ENCODE results near the gene CFAP221. TPM values are rescaled to one million over a fixed set of nuclear protein-coding genes. Genes with fewer than 3 reads are reported as not detected.

The CFAP221 gene
- 10 to 100 TPM; 12.2 to 21.5 TPM for total RNA-seq

DNA sequence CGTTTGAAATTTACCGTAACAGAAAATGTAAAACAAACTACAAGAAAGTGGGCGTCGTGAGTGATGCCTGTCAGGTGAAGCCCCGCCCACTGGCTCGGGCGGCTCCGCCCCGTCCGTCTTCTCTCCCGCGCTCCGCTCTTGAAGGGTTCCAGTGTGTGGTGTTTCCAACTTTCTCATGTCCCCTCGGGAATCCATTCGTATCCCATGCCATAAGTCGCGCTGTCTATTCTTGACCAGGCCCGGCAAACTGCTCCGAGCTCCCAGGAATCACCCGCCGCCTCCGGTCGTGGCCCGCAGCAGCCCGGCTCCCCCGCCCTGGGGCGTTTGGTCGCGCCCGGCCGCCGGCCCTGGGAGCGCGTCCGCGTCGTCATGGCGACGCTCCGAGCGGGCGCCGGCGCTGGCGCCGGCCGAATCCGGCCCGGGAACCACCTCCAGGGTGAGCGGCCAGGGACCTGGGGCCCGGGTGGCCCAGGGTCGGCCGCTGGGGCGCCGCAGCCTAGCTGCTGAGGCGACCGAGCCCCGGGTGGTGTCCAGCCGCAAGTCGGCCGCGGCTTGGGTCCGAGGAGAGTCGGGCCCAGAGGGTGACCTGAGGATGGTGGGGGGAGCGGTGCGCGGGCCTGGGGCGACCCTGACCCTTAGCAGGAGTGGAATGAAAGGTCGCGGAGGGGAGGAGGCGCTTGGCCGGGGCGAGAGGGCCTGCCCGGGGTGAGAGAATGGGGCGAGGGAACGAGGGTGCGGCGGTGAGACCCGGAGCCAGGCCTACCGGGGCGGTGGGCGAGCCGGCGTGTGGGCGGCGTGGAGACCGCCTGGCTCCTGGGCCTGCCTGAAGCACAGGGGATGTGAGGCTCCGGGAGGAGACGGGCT, at the start of gene CFAP221:
TSS of gene CFAP221 (plus strand) at position 375 of the 864 bp plus-strand sequence. CDS start 1,683 bp downstream, outside the sequence.
- intact Hi-C loops (cut with DNase I), result no loop called here
- H3K27ac ChIP-seq, result peak within 1 kb of the TSS; percentile 75 to 94 (median 89)
- ATAC-seq, result peak; percentile 83
- H3K4me1 ChIP-seq, result peaks cover 41% of the 10 kb centered on the region
- peak within 1 kb of the TSS; percentile 23 to 38 for H3K4me3 ChIP-seq
- H3K27me3 ChIP-seq, result no peaks in the 10 kb centered on the region
- H3K36me3 ChIP-seq (replicated peaks in 1 of 2; ENCODE audit: insufficient read depth in 1 of 2, low read depth in 2 of 2), result no peaks in the 10 kb centered on the region
- 5 to 14% methylated on average over 32 to 89 of the region's 89 CpGs for WGBS, 2 donors
- peak; percentile 80 to 91 (median 83) for DNase-seq
- no peaks in the 10 kb centered on the region for H3K9me3 ChIP-seq
- TF ChIP-seq, protein P1, sequence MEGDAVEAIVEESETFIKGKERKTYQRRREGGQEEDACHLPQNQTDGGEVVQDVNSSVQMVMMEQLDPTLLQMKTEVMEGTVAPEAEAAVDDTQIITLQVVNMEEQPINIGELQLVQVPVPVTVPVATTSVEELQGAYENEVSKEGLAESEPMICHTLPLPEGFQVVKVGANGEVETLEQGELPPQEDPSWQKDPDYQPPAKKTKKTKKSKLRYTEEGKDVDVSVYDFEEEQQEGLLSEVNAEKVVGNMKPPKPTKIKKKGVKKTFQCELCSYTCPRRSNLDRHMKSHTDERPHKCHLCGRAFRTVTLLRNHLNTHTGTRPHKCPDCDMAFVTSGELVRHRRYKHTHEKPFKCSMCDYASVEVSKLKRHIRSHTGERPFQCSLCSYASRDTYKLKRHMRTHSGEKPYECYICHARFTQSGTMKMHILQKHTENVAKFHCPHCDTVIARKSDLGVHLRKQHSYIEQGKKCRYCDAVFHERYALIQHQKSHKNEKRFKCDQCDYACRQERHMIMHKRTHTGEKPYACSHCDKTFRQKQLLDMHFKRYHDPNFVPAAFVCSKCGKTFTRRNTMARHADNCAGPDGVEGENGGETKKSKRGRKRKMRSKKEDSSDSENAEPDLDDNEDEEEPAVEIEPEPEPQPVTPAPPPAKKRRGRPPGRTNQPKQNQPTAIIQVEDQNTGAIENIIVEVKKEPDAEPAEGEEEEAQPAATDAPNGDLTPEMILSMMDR (IDR thresholded peaks at IDR 0.05), result peak in 1 of 7 experiments; percentile 18
- TF ChIP-seq POLR2A (IDR thresholded peaks at IDR 0.05), result peak; percentile 38 to 71 (median 59)

DNA sequence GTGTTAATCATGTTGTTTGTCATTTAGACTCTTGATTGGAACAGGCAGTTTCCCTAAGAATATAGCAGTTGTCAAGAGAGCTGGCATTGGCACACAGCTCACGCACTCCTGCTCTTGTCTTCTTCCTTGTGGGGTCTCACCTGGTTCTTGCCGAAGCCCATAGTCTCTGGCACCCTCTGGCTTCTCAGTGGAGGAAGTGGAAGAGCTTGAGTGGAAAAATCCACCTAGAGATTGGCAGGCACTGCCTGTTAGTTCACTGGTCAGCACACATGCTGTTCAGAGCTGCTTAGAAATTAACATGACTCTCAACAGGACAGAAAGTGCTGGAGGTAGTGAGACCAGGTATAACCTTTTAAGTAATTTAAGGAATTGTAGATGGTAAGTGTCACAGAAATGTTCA, 48.3 kb upstream of the CFAP221 start:
- peak overlapping the region; percentile 44 to 92 (median 70) for H3K27ac ChIP-seq
- DNase-seq, result peak in 3 of 4 donors; percentile 57 to 65 (median 57)
- no peaks in the 10 kb centered on the region for H3K27me3 ChIP-seq
- peaks cover 0 to 10% (median 0%) of the 10 kb centered on the region in 3 donors for H3K9me3 ChIP-seq
- H3K4me1 ChIP-seq, result peaks cover 47% of the 10 kb centered on the region
- no peaks in the 10 kb centered on the region for H3K36me3 ChIP-seq (replicated peaks in 1 of 2; ENCODE audit: insufficient read depth in 1 of 2, low read depth in 2 of 2)
- no peak overlapping the region for H3K4me3 ChIP-seq
- 27 to 40% methylated on average over 2 of the region's 2 CpGs for whole genome bisulfite sequencing, 2 donors
- TF ChIP-seq, protein P1 (IDR thresholded peaks at IDR 0.05), result peak in 5 of 7 experiments; percentile 12 to 65 (median 58)
- peak in 1 of 3 donors; percentile 0 for TF ChIP-seq POLR2A (IDR thresholded peaks at IDR 0.05)
- peak; percentile 34 for ATAC-seq
- intact Hi-C loops (cut with DNase I), result no loop called here

DNA sequence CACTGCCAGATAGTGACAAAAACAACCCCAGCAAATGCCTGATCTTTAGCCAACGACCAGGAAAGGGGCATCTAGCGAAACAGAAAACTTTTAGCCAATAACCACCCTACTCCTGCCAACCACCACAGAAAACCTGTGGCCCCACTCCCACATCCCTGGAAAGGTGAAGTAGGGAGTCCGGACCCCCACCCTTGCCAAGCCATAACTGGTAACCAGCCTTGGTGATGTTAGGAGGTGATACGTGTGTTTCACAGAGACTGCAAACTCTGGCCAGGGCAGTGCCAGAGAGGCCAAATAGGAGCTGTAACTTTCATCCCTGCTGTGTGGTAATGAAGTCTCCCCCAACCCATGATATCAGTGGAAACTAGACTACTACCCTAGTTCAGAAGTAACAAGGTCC, 47.6 kb upstream of the CFAP221 start:
- no peak for TF ChIP-seq POLR2A (IDR thresholded peaks at IDR 0.05)
- TF ChIP-seq, protein P1 (IDR thresholded peaks at IDR 0.05), result no peak
- H3K36me3 ChIP-seq (replicated peaks in 1 of 2; ENCODE audit: insufficient read depth in 1 of 2, low read depth in 2 of 2), result no peaks in the 10 kb centered on the region
- H3K27ac ChIP-seq, result peak overlapping the region; percentile 44 to 92 (median 70)
- WGBS, 2 donors, result 69 to 81% methylated on average over 4 of the region's 4 CpGs
- intact Hi-C loops (cut with DNase I), result no loop called here
- DNase-seq (no peak), ATAC-seq (no peak)
- no peaks in the 10 kb centered on the region for H3K27me3 ChIP-seq
- peaks cover 40% of the 10 kb centered on the region for H3K4me1 ChIP-seq
- H3K9me3 ChIP-seq, result peaks cover 0 to 10% (median 0%) of the 10 kb centered on the region in 3 donors
- no peak overlapping the region for H3K4me3 ChIP-seq

DNA sequence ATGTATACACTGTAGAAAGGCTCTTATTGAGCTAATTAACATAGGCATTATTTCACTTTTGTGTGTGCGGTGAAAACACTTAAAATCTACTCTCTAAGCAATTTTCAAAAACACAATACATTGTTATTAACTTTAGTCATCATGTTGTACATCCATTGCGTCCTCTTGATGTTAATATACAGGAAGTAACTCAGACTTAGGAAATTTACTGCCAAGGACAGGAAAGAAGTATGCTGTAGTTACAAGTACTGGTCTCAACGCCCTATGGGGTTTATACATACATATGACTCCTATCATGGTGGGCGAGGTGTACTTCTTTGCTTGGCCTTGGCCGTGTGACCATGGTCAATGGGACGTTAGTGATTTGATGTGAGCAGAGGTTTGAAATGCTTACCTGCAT, 35.5 kb upstream of the CFAP221 start:
- no peak for DNase-seq
- WGBS, 2 donors, result 64 to 75% methylated on average over 6 of the region's 6 CpGs
- no peaks in the 10 kb centered on the region for H3K36me3 ChIP-seq (replicated peaks in 1 of 2; ENCODE audit: insufficient read depth in 1 of 2, low read depth in 2 of 2)
- no peak for ATAC-seq
- no peaks in the 10 kb centered on the region for H3K4me1 ChIP-seq
- H3K4me3 ChIP-seq, result no peak overlapping the region
- no peaks in the 10 kb centered on the region for H3K9me3 ChIP-seq
- no peak for TF ChIP-seq POLR2A (IDR thresholded peaks at IDR 0.05)
- TF ChIP-seq, protein P1 (IDR thresholded peaks at IDR 0.05), result no peak
- H3K27ac ChIP-seq, result no peak overlapping the region
- intact Hi-C loops (cut with DNase I), result no loop called here
- H3K27me3 ChIP-seq, result no peaks in the 10 kb centered on the region

Measured in body of pancreas (tissue), 4 donors.